H1 (cell line): ENCODE measurements around the gene ZNF440. TPM values are rescaled to one million over a fixed set of nuclear protein-coding genes. Genes with fewer than 3 reads are reported as not detected.

Source experiments
- CTBP2 ChIP-seq: IDR thresholded peaks from 2 replicates; pipeline ENCODE4 v1.7.0; 2011; ENCODE audit warnings: borderline replicate concordance, mild to moderate bottlenecking, moderate library complexity, mixed read lengths, low read length; ENCODE audit not compliant: insufficient read depth, insufficient read length
- EP300 ChIP-seq, 2 experiments: IDR thresholded peaks; 1 replicate in 1 of 2; 2 replicates in 1 of 2; pipeline ENCODE4 v1.6.1; 2011 to 2012; ENCODE audit warnings: low read depth in 2 of 2, low read length in 2 of 2, mild to moderate bottlenecking in 2 of 2, borderline replicate concordance in 1 of 2, inconsistent platforms in 1 of 2, moderate library complexity in 1 of 2
- EZH2 ChIP-seq: fragments of 200-600 bp; sonication (generic); IDR thresholded peaks from 2 replicates; pipeline ENCODE4 v1.7.1; 2012; ENCODE audit warnings: low read depth, mild to moderate bottlenecking, moderate library complexity, low read length, inconsistent platforms; ENCODE audit not compliant: severe bottlenecking
- JUN ChIP-seq: IDR thresholded peaks from 2 replicates; pipeline ENCODE4 v1.6.1; 2011; ENCODE audit warnings: low read depth, mild to moderate bottlenecking, improper control_type of control experiment, low read length
- SP4 ChIP-seq: IDR thresholded peaks from 2 replicates; pipeline ENCODE4 v1.6.1; 2012; ENCODE audit warnings: low read length, inconsistent platforms
- SRF ChIP-seq: IDR thresholded peaks from 2 replicates; pipeline ENCODE4 v1.6.1; 2011; ENCODE audit warnings: mild to moderate bottlenecking, low read depth, low read length, moderate library complexity
- TAF7 ChIP-seq: optimal IDR thresholded peaks from 2 replicates; pipeline ENCODE3; 2011; ENCODE audit warnings: low read depth, mild to moderate bottlenecking, inconsistent platforms, low read length, moderate library complexity, borderline replicate concordance
- polyA plus RNA-seq, 7 experiments: library from polyadenylated mRNA; depleted of rRNA in 3 of 7; stranded (reverse) in 5 of 7; unstranded in 2 of 7; fragments of >200 nt in 5 of 7; fragments of 200-250 nt in 2 of 7; gene quantifications; 1 replicate in 5 of 7; 2 replicates in 1 of 7; 4 replicates in 1 of 7; pipeline versions ENCODE4 v1.2.1 to v1.2.3, GENCODE V29; 2011 to 2013; ENCODE audit warnings: missing spikeins in 2 of 7, mixed read lengths in 2 of 7
- total RNA-seq: library from RNA; stranded (reverse); fragmentation: NEBNext Ultra II Directional; extraction: Animal tissue kit (Norgen Biotek cat#: 25700); gene quantifications from 2 replicates; pipeline ENCODE4 v1.2.1, GENCODE V29; 2021

The ZNF440 gene
- total and polyA plus RNA-seq, 2 of the 8 experiments (the other 6 are each of a cell fraction or from before 2014, with no cell fraction given), result 0.77 to 6.5 TPM

DNA sequence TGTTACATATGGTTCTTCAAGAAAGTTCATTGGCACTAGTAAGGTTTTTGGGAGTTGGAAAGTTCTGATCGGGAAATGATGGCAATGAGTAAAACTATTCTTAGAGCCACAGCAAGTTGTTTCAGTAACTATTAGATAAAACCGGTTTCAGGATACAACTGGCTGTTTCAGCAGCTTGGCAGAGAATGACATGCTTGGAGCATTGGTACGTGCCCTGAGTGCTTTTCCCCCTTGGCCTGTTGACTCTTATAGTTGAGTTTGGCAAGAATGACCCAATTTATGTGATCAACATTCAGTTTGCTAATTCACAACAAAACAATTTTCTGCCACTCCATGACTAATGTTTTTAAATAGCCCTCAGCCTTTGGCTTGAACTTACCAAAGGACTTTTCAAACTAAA is 26.5 kb upstream of the ZNF440 start (continued):
- TF ChIP-seq CTBP2 (no peak), SRF (no peak), EZH2 (no peak), JUN (no peak), EP300 (IDR thresholded peaks at IDR 0.05; ENCODE audit: borderline replicate concordance in 1 of 2, low read depth in 2 of 2, low read length in 2 of 2) (no peak), SP4 (no peak), TAF7 (no peak)
